Body of pancreas (tissue), 4 donors: ENCODE data around the gene TBC1D14. TPM values are rescaled to one million over a fixed set of nuclear protein-coding genes. Genes with fewer than 3 reads are reported as not detected.
A peak's percentile ranks its signal among the peaks of the same experiment; 100 is the strongest.

Experiments
- ATAC-seq: fragments of 150-250 bp; one replicate; pipeline ENCODE4 v1.9.1; 2016
- DNase-seq, 4 donors: peaks; one replicate each; pipeline ENCODE4 v3.0.0-alpha.2; 2019
- H3K27ac ChIP-seq, 4 donors: fragments of 200-600 bp; sonication (generic); 1 replicate in 3 of 4; 2 replicates in 1 of 4; pipeline versions ENCODE4 v1.5.1 to v1.6.1; 2016 to 2019; ENCODE audit warnings: mild to moderate bottlenecking in 1 of 4, mixed read lengths in 1 of 4, moderate library complexity in 1 of 4
- H3K27me3 ChIP-seq, 2 donors: fragments of 200-600 bp; sonication (generic); one replicate each; pipeline ENCODE4 v1.6.0; 2016; ENCODE audit warnings: mild to moderate bottlenecking in 1 of 2
- H3K36me3 ChIP-seq, 2 donors: fragments of 200-600 bp; sonication (generic); replicated peaks in 1 of 2; 2 replicates each; pipeline ENCODE4 v1.5.1; 2016; ENCODE audit warnings: low read depth in 2 of 2; ENCODE audit not compliant: insufficient read depth in 1 of 2
- H3K4me1 ChIP-seq: fragments of 200-600 bp; sonication (generic); one replicate; pipeline ENCODE4 v1.6.0; 2016
- H3K4me3 ChIP-seq, 2 donors: fragments of 200-600 bp; sonication (generic); 1 replicate in 1 of 2; 2 replicates in 1 of 2; pipeline ENCODE4 v1.5.1; 2016 to 2019
- H3K9me3 ChIP-seq, 3 donors: fragments of 200-600 bp; sonication (generic); 1 replicate in 2 of 3; 2 replicates in 1 of 3; pipeline ENCODE4 v1.5.1; 2016
- CTCF ChIP-seq, 7 experiments: fragments of 450-650 bp in 4 of 7; fragments of 200-600 bp in 3 of 7; sonication (generic) in 3 of 7; IDR thresholded peaks; one replicate each; pipeline ENCODE4 v1.5.1; 2016 to 2019; ENCODE audit warnings: antibody characterized with exemption in 7 of 7
- POLR2A ChIP-seq, 3 donors: fragments of 450-650 bp; IDR thresholded peaks; one replicate each; pipeline ENCODE4 v1.6.1; 2016; ENCODE audit warnings: antibody characterized with exemption in 3 of 3, mild to moderate bottlenecking in 2 of 3
- WGBS, 2 donors: methylation state at CpG; one replicate each; pipeline ENCODE4 v1.1.5; 2017; 5-methylcytosine and 5-hydroxymethylcytosine counted together
- intact Hi-C: fragments of 100-400 bp; cut with DNase I; formaldehyde crosslinking; loops from one replicate; pipeline ENCODE4 v1.15.1; 2023
- total RNA-seq, 2 donors: library from RNA; depleted of rRNA; stranded (reverse); fragments of >200 nt; gene quantifications; one replicate each; pipeline ENCODE4 v1.1.0, GENCODE V29; 2016

The TBC1D14 gene
- total RNA-seq, 2 donors from 2014 or later: 10.5 to 20.0 TPM

GRCh38 chr4:6915041-6916005 is 5.7 kb downstream of the TBC1D14 start:
- H3K4me1 ChIP-seq: peaks cover 40% of the 10 kb centered on the region
- no peak for TF ChIP-seq POLR2A (IDR thresholded peaks at IDR 0.05)
- no peak overlapping the region for H3K4me3 ChIP-seq
- ATAC-seq (no peak), DNase-seq (no peak)
- no peak overlapping the region for H3K27ac ChIP-seq
- no peaks in the 10 kb centered on the region for H3K36me3 ChIP-seq
- no peaks in the 10 kb centered on the region for H3K9me3 ChIP-seq
- no peaks in the 10 kb centered on the region for H3K27me3 ChIP-seq
- intact Hi-C loops: no loop called here
- 89 to 93% methylated on average over 10 to 18 of the region's 18 CpGs for WGBS, 2 donors

GRCh38 chr4:6916069-6916586 is 6.5 kb downstream of the TBC1D14 start:
- WGBS, 2 donors: 94% methylated on average over 12 of the region's 12 CpGs
- DNase-seq: no peak
- H3K27ac ChIP-seq: no peak overlapping the region

GRCh38 chr4:6916587-6917460 is 7.2 kb downstream of the TBC1D14 start:
- peak overlapping the region; percentile 32 to 64 (median 54) for H3K27ac ChIP-seq
- no peak for TF ChIP-seq POLR2A (IDR thresholded peaks at IDR 0.05)
- no peak for TF ChIP-seq CTCF (IDR thresholded peaks at IDR 0.05)
- H3K4me3 ChIP-seq: no peak overlapping the region
- no peak for ATAC-seq
- no peaks in the 10 kb centered on the region for H3K27me3 ChIP-seq
- H3K4me1 ChIP-seq: peaks cover 27% of the 10 kb centered on the region
- no peaks in the 10 kb centered on the region for H3K36me3 ChIP-seq
- peak in 2 of 4 donors; percentile 44 to 56 for DNase-seq
- H3K9me3 ChIP-seq: no peaks in the 10 kb centered on the region
- 69 to 70% methylated on average over 14 to 15 of the region's 15 CpGs for WGBS, 2 donors
- intact Hi-C loops: no loop called here

More at GRCh38 chr4:6916069-6916586, 6.5 kb downstream of the TBC1D14 start:
- Histone ChIP-seq H3K27me3 (no peaks in the 10 kb centered on the region), H3K4me3 (no peak overlapping the region), H3K9me3 (no peaks in the 10 kb centered on the region), H3K4me1 (peaks cover 32% of the 10 kb centered on the region), H3K36me3 (no peaks in the 10 kb centered on the region)
- intact Hi-C loops: no loop called here
- ATAC-seq: no peak
- no peak for TF ChIP-seq CTCF (IDR thresholded peaks at IDR 0.05)
- no peak for TF ChIP-seq POLR2A (IDR thresholded peaks at IDR 0.05)

- H3K4me1 ChIP-seq: peaks cover 27% of the 10 kb centered on the region
- H3K27me3 ChIP-seq: no peaks in the 10 kb centered on the region
- ATAC-seq: peak; percentile 82
- no peaks in the 10 kb centered on the region for H3K9me3 ChIP-seq
- H3K36me3 ChIP-seq: no peaks in the 10 kb centered on the region
- no peak overlapping the region for H3K4me3 ChIP-seq
- peak; percentile 61 to 86 (median 82) for DNase-seq
- WGBS, 2 donors: 30 to 56% methylated on average over 14 to 18 of the region's 18 CpGs
- intact Hi-C loops: no loop called here
- TF ChIP-seq POLR2A (IDR thresholded peaks at IDR 0.05): peak in 1 of 3 donors; percentile 19
- peak in 6 of 7 experiments; percentile 28 to 60 (median 54) for TF ChIP-seq CTCF (IDR thresholded peaks at IDR 0.05)
- peak overlapping the region; percentile 32 to 64 (median 54) for H3K27ac ChIP-seq
Measured at GRCh38 chr4:6917461-6918271, 8.0 kb downstream of the TBC1D14 start.
